H1 (cell line): ENCODE measurements around the gene IGLON5. TPM values are rescaled to one million over a fixed set of nuclear protein-coding genes. Genes with fewer than 3 reads are reported as not detected.

Source experiments
- BACH1 ChIP-seq: IDR thresholded peaks from 2 replicates; pipeline ENCODE4 v1.6.1; 2012; ENCODE audit warnings: low read length, improper control_type of control experiment
- BRCA1 ChIP-seq: IDR thresholded peaks from 2 replicates; pipeline ENCODE4 v1.6.1; 2012; ENCODE audit warnings: low read depth, low read length, improper control_type of control experiment
- JUN ChIP-seq: IDR thresholded peaks from 2 replicates; pipeline ENCODE4 v1.6.1; 2011; ENCODE audit warnings: low read depth, mild to moderate bottlenecking, improper control_type of control experiment, low read length
- NANOG ChIP-seq: IDR thresholded peaks from 2 replicates; pipeline ENCODE4 v1.6.1; 2011; ENCODE audit warnings: low read length, low read depth, mild to moderate bottlenecking, inconsistent platforms; ENCODE audit not compliant: insufficient read depth, poor library complexity, severe bottlenecking
- TAF1 ChIP-seq: IDR thresholded peaks from 2 replicates; pipeline ENCODE4 v1.6.1; 2011; ENCODE audit warnings: mild to moderate bottlenecking, low read depth, low read length
- TBP ChIP-seq: IDR thresholded peaks from 2 replicates; pipeline ENCODE4 v1.6.1; 2011; ENCODE audit warnings: low read depth, low read length, improper control_type of control experiment
- TCF12 ChIP-seq: IDR thresholded peaks from 2 replicates; pipeline ENCODE4 v1.6.1; 2011; ENCODE audit warnings: low read depth, mild to moderate bottlenecking, low read length
- YY1 ChIP-seq: IDR thresholded peaks from 2 replicates; pipeline ENCODE4 v1.6.1; 2011; ENCODE audit warnings: low read depth, mild to moderate bottlenecking, low read length
- polyA plus RNA-seq, 7 experiments: library from polyadenylated mRNA; depleted of rRNA in 3 of 7; stranded (reverse) in 5 of 7; unstranded in 2 of 7; fragments of >200 nt in 5 of 7; fragments of 200-250 nt in 2 of 7; gene quantifications; 1 replicate in 5 of 7; 2 replicates in 1 of 7; 4 replicates in 1 of 7; pipeline versions ENCODE4 v1.2.1 to v1.2.3, GENCODE V29; 2011 to 2013; ENCODE audit warnings: missing spikeins in 2 of 7, mixed read lengths in 2 of 7
- total RNA-seq: library from RNA; stranded (reverse); fragmentation: NEBNext Ultra II Directional; extraction: Animal tissue kit (Norgen Biotek cat#: 25700); gene quantifications from 2 replicates; pipeline ENCODE4 v1.2.1, GENCODE V29; 2021
- TF ChIP-seq, protein P1 (sequence below): IDR thresholded peaks from 2 replicates; pipeline ENCODE4 v1.6.1; 2012; ENCODE audit warnings: inconsistent platforms

Gene IGLON5
- total and polyA plus RNA-seq, 2 of the 8 experiments (the other 6 are each of a cell fraction or from before 2014, with no cell fraction given) = 31.8 to 34.6 TPM

- TF ChIP-seq TAF1 (no peak), BRCA1 (no peak), JUN (no peak), YY1 (no peak), NANOG (no peak), TCF12 (no peak), TBP (no peak), BACH1 (no peak)
- TF ChIP-seq, protein P1, sequence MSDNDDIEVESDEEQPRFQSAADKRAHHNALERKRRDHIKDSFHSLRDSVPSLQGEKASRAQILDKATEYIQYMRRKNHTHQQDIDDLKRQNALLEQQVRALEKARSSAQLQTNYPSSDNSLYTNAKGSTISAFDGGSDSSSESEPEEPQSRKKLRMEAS = no peak
These were observed 21.8 kb upstream of the IGLON5 start (continued) for GRCh38 chr19:51289635-51290034.
